ENCODE measurements around the gene CCDC187.

The CCDC187 gene

GRCh38 chr9:136206602-136207275, 97.2 kb downstream of the CCDC187 start:
- no peak for DNase-seq (ENCODE audit: low read depth, low spot score)

DNA sequence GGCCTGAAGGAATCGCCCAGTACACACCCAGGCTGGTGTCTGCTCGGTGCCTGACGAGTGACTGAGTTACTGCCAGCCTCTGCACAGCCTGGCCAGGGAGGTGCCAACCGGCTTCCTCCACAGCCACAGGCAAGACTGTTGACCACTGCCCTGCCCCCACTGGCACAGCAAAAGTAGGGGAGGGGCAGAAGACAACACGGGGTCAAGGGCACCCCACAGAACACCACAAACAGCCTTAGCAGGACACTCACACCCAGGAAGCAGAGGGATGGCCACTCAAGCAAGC, 98.2 kb downstream of the CCDC187 start:
- no peak for DNase-seq (ENCODE audit: low read depth, low spot score)

GRCh38 chr9:136204838-136205706, 98.8 kb downstream of the CCDC187 start, which contains the start of gene LHX3:
Gene LHX3, minus strand, starts transcription at chr9:136205128. Its CDS starts 116 bp downstream, at chr9:136205012.
- peak; percentile 69 for DNase-seq (ENCODE audit: low read depth, low spot score)

DNA sequence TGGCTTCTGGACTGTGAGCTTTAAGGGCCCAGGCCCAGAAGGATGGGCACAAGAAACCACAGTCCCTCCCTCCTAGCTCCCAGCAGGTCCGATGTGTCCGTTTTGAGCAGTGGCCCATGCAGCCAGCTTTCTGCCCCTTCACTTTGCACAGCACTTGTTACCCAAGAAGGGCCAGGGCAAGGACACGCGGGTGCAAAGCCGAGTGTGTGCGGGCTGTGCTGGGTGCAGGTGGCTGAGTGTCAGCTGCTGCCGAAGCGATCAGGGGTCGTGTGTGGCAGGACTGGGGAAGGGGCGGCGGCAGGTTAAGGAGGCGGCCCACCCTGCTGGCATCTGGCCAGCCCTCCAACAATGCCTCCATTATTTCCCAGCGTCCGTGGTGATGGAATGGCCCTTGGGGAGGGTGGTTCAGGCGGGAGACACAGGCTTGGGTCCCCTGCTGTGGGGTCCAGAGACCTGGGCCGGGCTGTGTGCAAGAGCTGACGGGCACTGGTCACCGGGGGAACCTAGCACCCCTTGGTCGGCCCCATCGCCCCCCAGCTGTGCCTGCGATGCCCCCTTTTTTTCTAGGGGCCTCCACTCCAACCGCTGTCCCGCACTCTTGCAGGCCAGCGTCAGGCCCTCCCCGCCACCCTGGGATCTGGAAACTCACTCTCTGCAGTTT, 99.6 kb downstream of the CCDC187 start:
- no peak for DNase-seq (ENCODE audit: low read depth, low spot score)

- DNase-seq (ENCODE audit: low read depth, low spot score) = no peak
Measured at GRCh38 chr9:136203408-136204144, 100.3 kb downstream of the CCDC187 start.

DNA sequence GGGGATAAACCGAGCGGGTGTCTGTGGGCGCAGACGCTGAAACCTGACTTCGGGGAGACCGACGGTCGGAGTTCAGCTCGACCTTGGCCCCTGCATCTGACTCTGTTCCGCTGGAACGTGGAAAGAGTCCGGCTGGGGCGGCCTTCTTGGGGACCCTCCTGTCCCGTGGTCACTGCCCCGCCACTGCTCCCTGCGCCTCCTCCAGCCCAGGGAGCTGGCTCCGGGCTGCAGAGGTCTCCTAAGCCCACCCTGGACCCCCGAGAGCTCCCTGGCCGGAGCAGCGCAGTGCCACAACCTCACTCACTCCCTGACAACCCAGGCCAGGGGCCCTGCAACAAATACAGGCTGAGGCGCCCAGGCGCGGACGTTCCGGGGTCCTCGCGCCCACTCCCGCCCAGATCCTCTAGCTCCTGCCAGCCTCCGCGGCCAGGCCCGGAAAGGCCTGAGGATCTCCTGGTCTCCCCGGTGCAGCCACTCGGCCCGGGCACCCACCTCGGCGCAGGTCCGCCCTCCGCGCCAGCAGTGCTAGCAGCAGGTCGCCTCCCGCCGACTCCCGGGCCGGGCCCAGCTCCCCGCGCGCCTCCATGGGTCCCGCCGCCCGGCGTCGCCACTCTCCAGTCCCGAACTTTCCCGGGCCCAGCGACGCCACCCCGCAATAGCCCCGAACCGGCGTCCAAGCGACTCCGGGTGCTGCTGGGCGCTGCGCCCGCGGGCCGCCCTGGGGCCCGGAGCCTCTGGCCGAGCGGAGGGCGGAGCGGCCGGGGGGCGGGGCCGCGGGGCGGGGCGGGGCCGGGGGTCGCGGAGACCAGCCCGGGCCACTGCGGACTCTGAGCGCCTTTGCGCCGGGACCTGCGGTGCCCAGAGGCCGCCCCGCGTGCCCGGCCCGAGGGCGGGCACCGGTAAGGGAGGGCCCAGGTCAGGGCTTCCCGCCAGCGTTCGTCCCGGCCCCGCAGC, 101.2 kb downstream of the CCDC187 start:
- DNase-seq (ENCODE audit: low read depth, low spot score) = no peak

DNA sequence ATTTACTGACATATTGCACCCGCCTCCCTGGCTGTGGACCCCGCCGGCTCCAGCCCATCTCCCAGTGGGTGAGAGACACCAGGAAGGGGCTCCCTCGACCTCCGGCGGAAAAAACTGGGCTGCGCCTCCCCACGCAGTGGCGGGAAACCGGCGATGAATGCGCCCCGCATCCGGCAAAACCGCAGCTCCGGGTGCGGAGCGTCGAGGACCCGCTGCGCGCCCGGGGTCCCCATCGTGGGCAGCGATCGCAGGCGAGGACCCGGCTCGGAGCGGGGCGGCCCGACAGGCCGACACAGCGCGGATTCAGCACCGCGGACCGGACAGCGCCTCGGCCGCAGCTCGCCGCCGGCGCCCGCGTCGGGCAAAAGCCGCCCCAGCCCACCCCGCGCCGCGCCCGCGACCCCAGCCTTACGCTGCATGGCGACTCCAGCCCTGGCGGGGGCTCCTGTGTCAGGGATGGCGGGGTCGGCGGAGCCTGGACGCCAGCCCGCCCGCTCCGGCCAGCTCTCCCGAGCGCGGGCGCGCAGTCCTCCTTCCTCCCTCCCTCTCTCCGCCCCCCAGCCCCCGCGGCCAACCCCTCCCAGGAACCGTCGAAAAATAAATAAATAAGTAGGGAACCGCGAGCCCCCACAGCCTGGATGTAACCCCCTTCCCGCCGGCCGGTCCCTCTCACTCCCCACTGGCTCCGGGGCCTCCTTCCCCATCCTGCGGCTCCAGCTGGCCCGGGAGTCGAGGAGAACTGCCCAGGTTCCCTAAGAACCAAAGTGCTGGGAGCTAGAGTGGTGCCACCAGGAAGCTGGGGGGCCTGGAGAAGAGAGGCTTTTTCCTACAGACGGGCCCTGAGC, 102.1 kb downstream of the CCDC187 start:
- DNase-seq (ENCODE audit: low read depth, low spot score) = peak; percentile 76

DNA sequence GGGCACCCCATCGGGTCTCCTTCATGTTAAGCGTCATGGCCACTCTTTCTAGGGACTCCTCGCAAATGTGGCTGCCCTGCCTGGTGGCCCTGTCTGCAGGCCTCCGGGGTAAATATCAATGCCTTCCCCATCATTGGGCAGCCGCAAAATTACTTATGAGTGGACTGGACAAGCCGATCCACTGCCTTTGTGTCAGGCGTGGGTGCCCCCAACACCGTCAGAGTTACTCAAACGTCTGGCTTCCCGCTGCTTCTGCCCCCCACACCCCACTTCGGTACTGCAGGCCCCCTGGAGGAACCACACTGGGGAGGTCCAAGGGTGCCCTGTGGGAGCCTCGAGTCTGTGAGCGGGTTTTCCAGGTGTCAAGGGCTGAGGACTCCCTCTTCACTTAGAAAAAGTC, 102.7 kb downstream of the CCDC187 start:
- no peak for DNase-seq (ENCODE audit: low read depth, low spot score)

- no peak for DNase-seq (ENCODE audit: low read depth, low spot score)
Measured at GRCh38 chr9:136200424-136200823, 103.5 kb downstream of the CCDC187 start.
